ENCODE measurements around the gene ROR2. TPM values are rescaled to one million over a fixed set of nuclear protein-coding genes. Genes with fewer than 3 reads are reported as not detected.

ROR2 gene
- total RNA-seq, 2 donors from 2014 or later = 37.2 to 43.9 TPM

- TF ChIP-seq CTCF (IDR thresholded peaks at IDR 0.05) = no peak
- TF ChIP-seq POLR2AphosphoS5 (IDR thresholded peaks at IDR 0.05) = no peak
- no peak for TF ChIP-seq POLR2A (IDR thresholded peaks at IDR 0.05)
- Histone ChIP-seq H3K36me3 (no peaks in the 10 kb centered on the region), H3K9me3 (no peaks in the 10 kb centered on the region), H3K4me1 (replicated peaks) (no peaks in the 10 kb centered on the region), H3K27me3 (replicated peaks; ENCODE audit: insufficient read depth) (no peaks in the 10 kb centered on the region), H3K4me3 (no peak overlapping the region), H3K27ac (no peak overlapping the region)
- DNase-seq (ENCODE audit: low spot score) = no peak
- 90% methylated on average over 4 of the region's 4 CpGs for WGBS
- intact Hi-C loops (cut with DNase I) = no loop called here
These were observed 86.6 kb downstream of the ROR2 start for GRCh38 chr9:91863469-91863868.

GRCh38 chr9:91858213-91859030 lies 91.6 kb downstream of the ROR2 start:
- whole genome bisulfite sequencing = 74% methylated on average over 17 of the region's 17 CpGs
- no peak overlapping the region for H3K4me3 ChIP-seq
- intact Hi-C loops (cut with DNase I) = no loop called here
- H3K27ac ChIP-seq = peak overlapping the region in 1 of 2 donors; percentile 38
- no peaks in the 10 kb centered on the region for H3K36me3 ChIP-seq
- no peak for TF ChIP-seq POLR2A (IDR thresholded peaks at IDR 0.05)
- no peak for TF ChIP-seq POLR2AphosphoS5 (IDR thresholded peaks at IDR 0.05)
- no peak for TF ChIP-seq CTCF (IDR thresholded peaks at IDR 0.05)
- DNase-seq (ENCODE audit: low spot score) = no peak
- no peaks in the 10 kb centered on the region for H3K9me3 ChIP-seq
- no peaks in the 10 kb centered on the region for H3K4me1 ChIP-seq (replicated peaks)
- H3K27me3 ChIP-seq (replicated peaks; ENCODE audit: insufficient read depth) = no peaks in the 10 kb centered on the region

GRCh38 chr9:91857291-91858212 lies 92.5 kb downstream of the ROR2 start:
- Histone ChIP-seq H3K4me1 (replicated peaks) (no peaks in the 10 kb centered on the region), H3K9me3 (no peaks in the 10 kb centered on the region), H3K4me3 (no peak overlapping the region), H3K27ac (peak overlapping the region in 1 of 2 donors; percentile 38), H3K36me3 (no peaks in the 10 kb centered on the region), H3K27me3 (replicated peaks; ENCODE audit: insufficient read depth) (no peaks in the 10 kb centered on the region)
- TF ChIP-seq POLR2AphosphoS5 (IDR thresholded peaks at IDR 0.05) = no peak
- no peak for TF ChIP-seq CTCF (IDR thresholded peaks at IDR 0.05)
- TF ChIP-seq POLR2A (IDR thresholded peaks at IDR 0.05) = no peak
- intact Hi-C loops (cut with DNase I) = no loop called here
- WGBS = 32% methylated on average over 27 of the region's 27 CpGs
- no peak for DNase-seq (ENCODE audit: low spot score)

- Histone ChIP-seq H3K4me3 (no peak overlapping the region), H3K4me1 (replicated peaks) (no peaks in the 10 kb centered on the region), H3K27ac (no peak overlapping the region), H3K36me3 (no peaks in the 10 kb centered on the region), H3K27me3 (replicated peaks; ENCODE audit: insufficient read depth) (no peaks in the 10 kb centered on the region), H3K9me3 (no peaks in the 10 kb centered on the region)
- intact Hi-C loops (cut with DNase I) = no loop called here
- TF ChIP-seq POLR2AphosphoS5 (IDR thresholded peaks at IDR 0.05) = no peak
- no peak for TF ChIP-seq POLR2A (IDR thresholded peaks at IDR 0.05)
- no peak for TF ChIP-seq CTCF (IDR thresholded peaks at IDR 0.05)
- DNase-seq (ENCODE audit: low spot score) = no peak
- 69% methylated on average over 5 of the region's 5 CpGs for WGBS
These were observed 93.6 kb downstream of the ROR2 start for GRCh38 chr9:91856419-91856818.
